Naive thymus-derived CD4-positive, alpha-beta T cell (primary cell): ENCODE results near the gene RABGAP1. TPM values are rescaled to one million over a fixed set of nuclear protein-coding genes. Genes with fewer than 3 reads are reported as not detected.

Experiments used
- ATAC-seq: fragments of 150-1000 bp; cut with Tn5 transposase; 2 replicates; pipeline ENCODE4 v1.10.0; 2021; ENCODE audit warnings: mild to moderate bottlenecking, moderate library complexity
- CTCF ChIA-PET: fragments of 350-600 bp; sonication (Branson Sonifier 250); formaldehyde crosslinking; loops from one replicate; lab custom pipeline; 2021; ENCODE audit warnings: antibody characterized with exemption; lab: Charles Lee
- POLR2A ChIA-PET: fragments of 350-600 bp; sonication (Branson Sonifier 250); formaldehyde crosslinking; loops from one replicate; lab custom pipeline; 2021; ENCODE audit warnings: antibody characterized with exemption, inconsistent platforms; lab: Charles Lee
- DNase-seq, 9 donors: peaks; one replicate each; pipeline versions ENCODE4 v3.0.0 to v3.0.0-alpha.2; 2020 to 2022; ENCODE audit warnings: mixed read lengths in 1 of 9
- H3K27ac ChIP-seq: one replicate; pipeline ENCODE4 v1.7.0; 2013; ENCODE audit warnings: mild to moderate bottlenecking, low read depth, low read length, moderate library complexity
- H3K27me3 ChIP-seq, 2 donors: one replicate each; pipeline ENCODE4 v1.7.0; 2013; ENCODE audit warnings: low read length in 2 of 2, mild to moderate bottlenecking in 2 of 2, moderate library complexity in 2 of 2; ENCODE audit not compliant: control insufficient read depth in 2 of 2, insufficient read depth in 2 of 2
- H3K36me3 ChIP-seq, 3 experiments: 1 replicate in 2 of 3; 2 replicates in 1 of 3; pipeline ENCODE4 v1.7.0; 2013; ENCODE audit warnings: low read length in 3 of 3, mild to moderate bottlenecking in 3 of 3, moderate library complexity in 1 of 3; ENCODE audit not compliant: insufficient read depth in 3 of 3, control insufficient read depth in 2 of 3
- H3K4me1 ChIP-seq, 2 donors: one replicate each; pipeline ENCODE4 v1.7.0; 2013; ENCODE audit warnings: low read length in 2 of 2, mild to moderate bottlenecking in 2 of 2, moderate library complexity in 1 of 2; ENCODE audit not compliant: control insufficient read depth in 2 of 2, insufficient read depth in 2 of 2
- H3K4me3 ChIP-seq: 2 replicates; pipeline ENCODE4 v1.7.0; 2013; ENCODE audit warnings: mild to moderate bottlenecking, low read length
- H3K9me3 ChIP-seq, 3 experiments: 1 replicate in 2 of 3; 2 replicates in 1 of 3; pipeline ENCODE4 v1.7.0; 2013; ENCODE audit warnings: low read length in 3 of 3; ENCODE audit not compliant: control insufficient read depth in 2 of 3
- H3K27ac Mint-ChIP-seq, 9 donors: one replicate each; pipeline ENCODE4 v1.8.0; 2020 to 2022; ENCODE audit warnings: mixed read lengths in 9 of 9, mild to moderate bottlenecking in 8 of 9, moderate library complexity in 5 of 9, inconsistent platforms in 2 of 9
- H3K27me3 Mint-ChIP-seq, 5 donors: one replicate each; pipeline ENCODE4 v1.8.0; 2021 to 2022; ENCODE audit warnings: mixed read lengths in 5 of 5, mild to moderate bottlenecking in 1 of 5
- H3K36me3 Mint-ChIP-seq, 5 donors: one replicate each; pipeline ENCODE4 v1.8.0; 2020 to 2022; ENCODE audit warnings: mixed read lengths in 5 of 5, mild to moderate bottlenecking in 3 of 5, inconsistent platforms in 1 of 5
- H3K4me1 Mint-ChIP-seq, 7 donors: one replicate each; pipeline ENCODE4 v1.8.0; 2020 to 2022; ENCODE audit warnings: mixed read lengths in 7 of 7, mild to moderate bottlenecking in 3 of 7, inconsistent platforms in 1 of 7
- H3K4me3 Mint-ChIP-seq, 10 donors: one replicate each; pipeline ENCODE4 v1.8.0; 2020 to 2022; ENCODE audit warnings: mild to moderate bottlenecking in 10 of 10, mixed read lengths in 10 of 10, moderate library complexity in 6 of 10, inconsistent platforms in 2 of 10
- H3K9me3 Mint-ChIP-seq, 11 donors: one replicate each; pipeline ENCODE4 v1.8.0; 2020 to 2022; ENCODE audit warnings: mixed read lengths in 11 of 11, mild to moderate bottlenecking in 4 of 11, inconsistent platforms in 1 of 11, moderate library complexity in 1 of 11
- intact Hi-C, 2 donors: fragments of 100-400 bp; cut with micrococcal nuclease; formaldehyde crosslinking; loops; one replicate each; pipeline ENCODE4 v1.15.1; 2023
- polyA plus RNA-seq, 2 donors: library from polyadenylated mRNA; unstranded; fragments of 300-500 nt; fragmentation: Illumina TruSeq; gene quantifications; one replicate each; pipeline ENCODE4 v1.2.3, GENCODE V29; 2021
- total RNA-seq, 6 experiments: library from RNA in 5 of 6; stranded (reverse) in 5 of 6; gene quantifications; 1 replicate in 5 of 6; 2 replicates in 1 of 6; pipeline ENCODE4 v1.2.3 and lab custom pipeline; 2021 to 2026

Gene RABGAP1
- total and polyA plus RNA-seq, 7 experiments from 2014 or later: 25.5 to 45.7 (median 34.1) TPM

DNA sequence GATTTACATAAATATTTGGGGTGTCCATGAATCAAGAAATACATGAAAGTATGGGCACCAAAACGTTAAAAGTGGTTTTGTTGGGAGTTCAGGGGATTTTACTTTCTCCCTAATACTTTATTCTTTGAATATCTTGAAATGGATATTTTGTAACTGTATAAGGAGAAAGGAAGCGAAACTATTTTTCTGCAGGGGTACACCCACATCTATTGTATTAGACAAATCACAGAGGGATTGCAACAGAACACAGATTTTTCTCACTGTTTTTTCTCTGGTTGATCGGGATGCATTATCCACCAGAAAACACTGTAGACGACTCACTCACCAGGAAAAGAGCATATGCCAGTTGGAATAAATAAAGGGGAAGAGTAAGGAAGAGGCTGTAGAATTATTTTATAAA, 1.2 kb upstream of the RABGAP1 start:
- CTCF ChIA-PET: interaction anchor here (0.7 kb wide), 1 partner anchor 131 kb away, joined by 3 read pairs; no protein-coding TSS in a partner anchor
- H3K4me1 Mint-ChIP-seq: peaks cover 16 to 42% (median 35%) of the 10 kb centered on the region in 7 donors
- no peak overlapping the region for H3K4me3 ChIP-seq
- H3K27me3 Mint-ChIP-seq: no peaks in the 10 kb centered on the region
- no peak for ATAC-seq
- peak overlapping the region in 4 of 9 donors; percentile 39 to 77 (median 65) for H3K27ac Mint-ChIP-seq
- H3K36me3 Mint-ChIP-seq: peaks cover 0 to 12% (median 7%) of the 10 kb centered on the region in 5 donors
- intact Hi-C loops: no loop called here
- H3K4me1 ChIP-seq: peaks cover 10 to 12% of the 10 kb centered on the region in 2 donors
- peaks cover 0 to 13% (median 0%) of the 10 kb centered on the region in 3 experiments for H3K36me3 ChIP-seq
- H3K4me3 Mint-ChIP-seq: peak overlapping the region in 6 of 10 donors; percentile 30 to 62 (median 45)
- POLR2A ChIA-PET: interaction anchor here (2.4 to 2.7 kb wide), 2 partner anchors 8 to 27 kb away, joined by 24 to 27 read pairs; partner anchors contain the start of genes ZBTB26 and ZBTB6
- no peaks in the 10 kb centered on the region for H3K27me3 ChIP-seq
- no peak for DNase-seq
- H3K9me3 Mint-ChIP-seq: peaks cover 0 to 2% (median 0%) of the 10 kb centered on the region in 11 donors
- no peak overlapping the region for H3K27ac ChIP-seq
- H3K9me3 ChIP-seq: no peaks in the 10 kb centered on the region

DNA sequence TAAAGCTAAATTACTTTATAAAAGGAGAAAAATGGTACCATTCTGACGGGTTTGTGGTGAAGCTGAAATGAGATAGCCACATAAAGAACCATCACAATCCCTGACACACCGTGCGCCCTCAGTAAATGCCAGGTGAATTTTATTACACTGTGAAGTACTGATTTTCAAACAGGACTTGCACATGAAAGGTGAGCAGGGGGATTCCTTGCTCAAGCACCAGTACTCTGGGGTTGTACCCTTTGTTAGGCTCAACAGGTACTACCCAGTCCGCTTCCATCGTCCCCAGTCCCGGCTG, 419 bp upstream of the RABGAP1 start:
- Histone ChIP-seq H3K9me3 (no peaks in the 10 kb centered on the region), H3K36me3 (peaks cover 0 to 13% (median 0%) of the 10 kb centered on the region in 3 experiments), H3K27me3 (no peaks in the 10 kb centered on the region), H3K4me3 (peak overlapping the region; percentile 37), H3K27ac (peak overlapping the region; percentile 53), H3K4me1 (peaks cover 10 to 12% of the 10 kb centered on the region in 2 donors)
- Mint-ChIP-seq H3K4me1 (peaks cover 14 to 44% (median 35%) of the 10 kb centered on the region in 7 donors), H3K9me3 (peaks cover 0 to 2% (median 0%) of the 10 kb centered on the region in 11 donors), H3K27me3 (no peaks in the 10 kb centered on the region), H3K4me3 (peak overlapping the region; percentile 82 to 99 (median 96)), H3K27ac (peak overlapping the region; percentile 29 to 96 (median 93)), H3K36me3 (peaks cover 0 to 16% (median 5%) of the 10 kb centered on the region in 5 donors)
- DNase-seq (no peak), ATAC-seq (no peak)
- CTCF ChIA-PET: interaction anchor here (0.7 to 1.0 kb wide), 2 partner anchors 35 to 132 kb away, joined by 3 to 5 read pairs; partner anchors contain the start of gene RC3H2
- POLR2A ChIA-PET: interaction anchor here (0.6 to 2.7 kb wide), 12 partner anchors 8 to 116 kb away, joined by 3 to 30 read pairs (median 4); partner anchors contain the start of genes PDCL, RC3H2, ZBTB26 and ZBTB6
- intact Hi-C loops: loop anchor here (1.0 to 10.0 kb wide), 10 partner anchors 9 to 848 kb away; partner anchors contain the start of genes PDCL (in 2 of the 2), RC3H2 (in 2 of the 2), STRBP (in 2 of the 2) and ZBTB26 (in 2 of the 2)

- peaks cover 0 to 7% (median 0%) of the 10 kb centered on the region in 3 experiments for H3K36me3 ChIP-seq
- H3K4me3 ChIP-seq: peak overlapping the region; percentile 84
- H3K4me1 ChIP-seq: peaks cover 10 to 12% of the 10 kb centered on the region in 2 donors
- Mint-ChIP-seq H3K4me3 (peak overlapping the region; percentile 90 to 99 (median 96)), H3K27ac (peak overlapping the region; percentile 80 to 98 (median 94)), H3K27me3 (no peaks in the 10 kb centered on the region), H3K9me3 (peaks cover 0 to 2% (median 0%) of the 10 kb centered on the region in 11 donors), H3K36me3 (peaks cover 0 to 10% (median 5%) of the 10 kb centered on the region in 5 donors), H3K4me1 (peaks cover 18 to 46% (median 38%) of the 10 kb centered on the region in 7 donors)
- intact Hi-C loops: loop anchor here (2.0 to 10.0 kb wide), 5 partner anchors 46 to 849 kb away; partner anchors contain the start of genes PDCL (in 1 of the 2), STRBP (in 1 of the 2) and TTLL11 (in 1 of the 2)
- no peaks in the 10 kb centered on the region for H3K9me3 ChIP-seq
- ChIA-PET POLR2A (interaction anchor here (0.5 to 2.7 kb wide), 8 partner anchors 10 to 664 kb away, joined by 3 to 30 read pairs (median 4); partner anchors contain the start of genes RC3H2, ZBTB26 and ZBTB6), CTCF (interaction anchor here (0.7 to 1.0 kb wide), 3 partner anchors 29 to 324 kb away, joined by 3 to 5 read pairs (median 4); partner anchors contain the start of genes RC3H2 and ZBTB6)
- ATAC-seq (no peak), DNase-seq (no peak)
- H3K27ac ChIP-seq: peak overlapping the region; percentile 89
- H3K27me3 ChIP-seq: no peaks in the 10 kb centered on the region
These were observed 888 bp downstream of the RABGAP1 start for GRCh38 chr9:122941582-122942234.

- H3K27me3 ChIP-seq: no peaks in the 10 kb centered on the region
- Mint-ChIP-seq H3K36me3 (peaks cover 0 to 24% (median 1%) of the 10 kb centered on the region in 5 donors), H3K4me1 (peaks cover 39 to 75% (median 61%) of the 10 kb centered on the region in 7 donors), H3K27me3 (no peaks in the 10 kb centered on the region), H3K9me3 (peaks cover 0 to 2% (median 0%) of the 10 kb centered on the region in 11 donors), H3K27ac (no peak overlapping the region), H3K4me3 (peak overlapping the region in 1 of 10 donors; percentile 27)
- H3K36me3 ChIP-seq: peaks cover 0 to 5% (median 0%) of the 10 kb centered on the region in 3 experiments
- no peak for ATAC-seq
- peaks cover 10 to 12% of the 10 kb centered on the region in 2 donors for H3K4me1 ChIP-seq
- intact Hi-C loops: loop anchor here in 1 of 2 donors (5.0 to 10.0 kb wide), 2 partner anchors 42 to 320 kb away; partner anchors contain the start of gene STRBP
- POLR2A ChIA-PET: no interaction called here
- H3K27ac ChIP-seq: no peak overlapping the region
- CTCF ChIA-PET: interaction anchor here (1.0 kb wide), 1 partner anchor 32 kb away, joined by 3 read pairs; the partner anchor contains the start of gene ZBTB6
- DNase-seq: no peak
- H3K4me3 ChIP-seq: no peak overlapping the region
- H3K9me3 ChIP-seq: no peaks in the 10 kb centered on the region
These were observed 4.4 kb downstream of the RABGAP1 start for GRCh38 chr9:122944960-122945888.

GRCh38 chr9:122946461-122947005, 5.7 kb downstream of the RABGAP1 start:
- POLR2A ChIA-PET: no interaction called here
- ATAC-seq: no peak
- no peaks in the 10 kb centered on the region for H3K27me3 Mint-ChIP-seq
- Histone ChIP-seq H3K36me3 (no peaks in the 10 kb centered on the region), H3K27me3 (no peaks in the 10 kb centered on the region), H3K4me3 (no peak overlapping the region), H3K27ac (no peak overlapping the region), H3K9me3 (no peaks in the 10 kb centered on the region), H3K4me1 (peaks cover 6 to 10% of the 10 kb centered on the region in 2 donors)
- intact Hi-C loops: loop anchor here in 1 of 2 donors (10.0 kb wide), 1 partner anchor 318 kb away; the partner anchor contains the start of gene STRBP
- peaks cover 37 to 75% (median 61%) of the 10 kb centered on the region in 7 donors for H3K4me1 Mint-ChIP-seq
- CTCF ChIA-PET: interaction anchor here (0.6 to 1.4 kb wide), 2 partner anchors 11 to 12 kb away, joined by 3 to 4 read pairs; no protein-coding TSS in a partner anchor
- DNase-seq: no peak
- peaks cover 0 to 24% (median 1%) of the 10 kb centered on the region in 5 donors for H3K36me3 Mint-ChIP-seq
- peak overlapping the region in 1 of 9 donors; percentile 1 for H3K27ac Mint-ChIP-seq
- H3K4me3 Mint-ChIP-seq: no peak overlapping the region
- H3K9me3 Mint-ChIP-seq: no peaks in the 10 kb centered on the region
